Activated CD4-positive, alpha-beta T cell treated with anti-CD3 and anti-CD28 coated beads, Interleukin-10, Interleukin-2, amounts not matched to agents 100 ng/mL and 50 ng/mL, durations not matched to agents 16 hours and 8 hours (primary cell): ENCODE data around the gene VPS25.
"Not testable (repeated sequence)": the region's sequence is repeated elsewhere in the genome, so short reads cannot be mapped to it uniquely, and the experiment has no call there.

Source experiments
- DNase-seq: peaks from one replicate; pipeline ENCODE4 v3.0.0-alpha.2; 2020

The VPS25 gene

GRCh38 chr17:42769964-42770363 is 3.3 kb upstream of the VPS25 start:
- not testable (repeated sequence) for DNase-seq

- DNase-seq: no peak
Measured at GRCh38 chr17:42772945-42773289, 332 bp upstream of the VPS25 start.

GRCh38 chr17:42774066-42774745 is 957 bp downstream of the VPS25 start:
- DNase-seq: no peak

- DNase-seq: no peak
Measured at GRCh38 chr17:42775534-42776098, 2.4 kb downstream of the VPS25 start.

- DNase-seq: no peak
Measured at GRCh38 chr17:42778570-42778969, 5.3 kb downstream of the VPS25 start.

GRCh38 chr17:42779304-42779935 is 6.2 kb downstream of the VPS25 start:
- DNase-seq: no peak

- DNase-seq: no peak
Measured at GRCh38 chr17:42779936-42780850, 6.9 kb downstream of the VPS25 start, which contains the start of gene WNK4. Gene WNK4 (plus strand): TSS chr17:42780610. CDS start chr17:42780699, 89 bp downstream.

- DNase-seq: no peak
Measured at GRCh38 chr17:42780851-42781638, 7.8 kb downstream of the VPS25 start.

- no peak for DNase-seq
Measured at GRCh38 chr17:42781639-42782165, 8.5 kb downstream of the VPS25 start.

GRCh38 chr17:42782166-42783061 is 9.2 kb downstream of the VPS25 start:
- DNase-seq: no peak

GRCh38 chr17:42783062-42783790 is 10.0 kb downstream of the VPS25 start:
- no peak for DNase-seq

GRCh38 chr17:42783791-42784138 is 10.5 kb downstream of the VPS25 start:
- no peak for DNase-seq

- no peak for DNase-seq
Measured at GRCh38 chr17:42784409-42784808, 11.2 kb downstream of the VPS25 start.

- DNase-seq: no peak
Measured at GRCh38 chr17:42784811-42785592, 11.8 kb downstream of the VPS25 start.

- no peak for DNase-seq
Measured at GRCh38 chr17:42787266-42787665, 14.0 kb downstream of the VPS25 start.

- no peak for DNase-seq
Measured at GRCh38 chr17:42791948-42792347, 18.7 kb downstream of the VPS25 start.

- DNase-seq: no peak
Measured at GRCh38 chr17:42792545-42792944, 19.3 kb downstream of the VPS25 start.

- DNase-seq: no peak
Measured at GRCh38 chr17:42795061-42795460, 21.8 kb downstream of the VPS25 start.

- no peak for DNase-seq
Measured at GRCh38 chr17:42795465-42795864, 22.2 kb downstream of the VPS25 start.
